ENCODE results near the gene TP53I13. TPM values are rescaled to one million over a fixed set of nuclear protein-coding genes. Genes with fewer than 3 reads are reported as not detected.

TP53I13 gene
- total and polyA plus RNA-seq, 2 of the 13 experiments (the other 11 are each of a cell fraction or from before 2014, with no cell fraction given): 16.9 to 25.7 TPM

DNA sequence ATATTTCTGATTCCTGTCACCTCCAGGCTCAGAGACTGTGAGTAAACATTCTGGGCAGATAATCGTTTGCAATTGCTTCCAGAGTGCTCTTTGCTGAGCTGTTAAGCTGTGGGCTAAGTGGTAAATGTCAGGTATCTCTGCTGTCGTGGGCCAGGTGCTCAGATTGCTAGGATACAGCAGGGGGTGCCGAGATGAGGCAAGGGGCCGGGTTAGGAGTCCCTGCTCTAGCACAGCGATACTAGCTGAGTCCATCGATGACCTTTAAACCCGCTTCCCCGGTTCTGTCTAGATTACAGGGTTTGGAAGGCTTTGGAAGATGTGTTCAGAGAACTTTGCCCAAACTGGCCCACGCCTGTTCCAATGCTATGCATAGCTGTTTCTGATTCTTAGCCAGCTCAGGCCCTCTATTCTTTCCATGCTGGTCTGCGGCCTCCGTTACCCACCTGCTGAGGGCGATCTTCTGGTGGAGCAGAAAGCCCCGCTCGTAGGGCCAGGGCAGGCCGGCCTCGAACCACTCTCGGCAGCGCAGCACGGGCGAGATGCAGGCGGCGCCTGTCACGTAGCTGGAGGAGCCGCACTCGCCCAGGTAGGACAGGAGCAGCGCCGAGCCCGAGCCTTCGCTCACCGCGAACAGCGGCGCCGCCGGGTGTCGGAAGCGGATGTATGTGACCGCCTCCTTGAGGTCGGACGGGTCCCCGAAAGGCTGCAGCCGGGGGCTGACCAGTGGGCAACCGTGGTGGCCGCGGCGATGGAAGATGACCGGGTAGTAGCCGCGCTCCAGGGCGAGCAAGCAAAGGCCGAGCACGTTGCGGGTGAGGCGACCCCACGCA lies 2.6 kb upstream of the TP53I13 start (continued):
- no peak for TF ChIP-seq ZBTB43 (CRISPR knock-in tag; conservative IDR thresholded peaks at IDR 0.05)
- peak; percentile 67; the same call in 1 of the 2 replicates for TF ChIP-seq HIVEP1 (CRISPR knock-in tag; IDR thresholded peaks at IDR 0.05)
- 0 out of 2 replicates have a peak, but pooled peaks have one; percentile 55 for TF ChIP-seq ZNF343 (CRISPR knock-in tag; IDR thresholded peaks at IDR 0.05)
- TF ChIP-seq, protein P1, sequence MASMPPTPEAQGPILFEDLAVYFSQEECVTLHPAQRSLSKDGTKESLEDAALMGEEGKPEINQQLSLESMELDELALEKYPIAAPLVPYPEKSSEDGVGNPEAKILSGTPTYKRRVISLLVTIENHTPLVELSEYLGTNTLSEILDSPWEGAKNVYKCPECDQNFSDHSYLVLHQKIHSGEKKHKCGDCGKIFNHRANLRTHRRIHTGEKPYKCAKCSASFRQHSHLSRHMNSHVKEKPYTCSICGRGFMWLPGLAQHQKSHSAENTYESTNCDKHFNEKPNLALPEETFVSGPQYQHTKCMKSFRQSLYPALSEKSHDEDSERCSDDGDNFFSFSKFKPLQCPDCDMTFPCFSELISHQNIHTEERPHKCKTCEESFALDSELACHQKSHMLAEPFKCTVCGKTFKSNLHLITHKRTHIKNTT (CRISPR knock-in tag; IDR thresholded peaks at IDR 0.05): no peak
- TF ChIP-seq MTA3 (CRISPR knock-in tag; IDR thresholded peaks at IDR 0.05): no peak
- no peak for TF ChIP-seq ZC3H4 (CRISPR knock-in tag; IDR thresholded peaks at IDR 0.05; ENCODE audit: borderline replicate concordance)
- TF ChIP-seq, protein P2, sequence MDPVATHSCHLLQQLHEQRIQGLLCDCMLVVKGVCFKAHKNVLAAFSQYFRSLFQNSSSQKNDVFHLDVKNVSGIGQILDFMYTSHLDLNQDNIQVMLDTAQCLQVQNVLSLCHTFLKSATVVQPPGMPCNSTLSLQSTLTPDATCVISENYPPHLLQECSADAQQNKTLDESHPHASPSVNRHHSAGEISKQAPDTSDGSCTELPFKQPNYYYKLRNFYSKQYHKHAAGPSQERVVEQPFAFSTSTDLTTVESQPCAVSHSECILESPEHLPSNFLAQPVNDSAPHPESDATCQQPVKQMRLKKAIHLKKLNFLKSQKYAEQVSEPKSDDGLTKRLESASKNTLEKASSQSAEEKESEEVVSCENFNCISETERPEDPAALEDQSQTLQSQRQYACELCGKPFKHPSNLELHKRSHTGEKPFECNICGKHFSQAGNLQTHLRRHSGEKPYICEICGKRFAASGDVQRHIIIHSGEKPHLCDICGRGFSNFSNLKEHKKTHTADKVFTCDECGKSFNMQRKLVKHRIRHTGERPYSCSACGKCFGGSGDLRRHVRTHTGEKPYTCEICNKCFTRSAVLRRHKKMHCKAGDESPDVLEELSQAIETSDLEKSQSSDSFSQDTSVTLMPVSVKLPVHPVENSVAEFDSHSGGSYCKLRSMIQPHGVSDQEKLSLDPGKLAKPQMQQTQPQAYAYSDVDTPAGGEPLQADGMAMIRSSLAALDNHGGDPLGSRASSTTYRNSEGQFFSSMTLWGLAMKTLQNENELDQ (CRISPR knock-in tag; IDR thresholded peaks at IDR 0.05; ENCODE audit: borderline replicate concordance): no peak
- peak; percentile 80 for TF ChIP-seq HNRNPLL (IDR thresholded peaks at IDR 0.05; ENCODE audit: low read depth, low read length, poor library complexity, severe bottlenecking)
- TF ChIP-seq, protein P3, sequence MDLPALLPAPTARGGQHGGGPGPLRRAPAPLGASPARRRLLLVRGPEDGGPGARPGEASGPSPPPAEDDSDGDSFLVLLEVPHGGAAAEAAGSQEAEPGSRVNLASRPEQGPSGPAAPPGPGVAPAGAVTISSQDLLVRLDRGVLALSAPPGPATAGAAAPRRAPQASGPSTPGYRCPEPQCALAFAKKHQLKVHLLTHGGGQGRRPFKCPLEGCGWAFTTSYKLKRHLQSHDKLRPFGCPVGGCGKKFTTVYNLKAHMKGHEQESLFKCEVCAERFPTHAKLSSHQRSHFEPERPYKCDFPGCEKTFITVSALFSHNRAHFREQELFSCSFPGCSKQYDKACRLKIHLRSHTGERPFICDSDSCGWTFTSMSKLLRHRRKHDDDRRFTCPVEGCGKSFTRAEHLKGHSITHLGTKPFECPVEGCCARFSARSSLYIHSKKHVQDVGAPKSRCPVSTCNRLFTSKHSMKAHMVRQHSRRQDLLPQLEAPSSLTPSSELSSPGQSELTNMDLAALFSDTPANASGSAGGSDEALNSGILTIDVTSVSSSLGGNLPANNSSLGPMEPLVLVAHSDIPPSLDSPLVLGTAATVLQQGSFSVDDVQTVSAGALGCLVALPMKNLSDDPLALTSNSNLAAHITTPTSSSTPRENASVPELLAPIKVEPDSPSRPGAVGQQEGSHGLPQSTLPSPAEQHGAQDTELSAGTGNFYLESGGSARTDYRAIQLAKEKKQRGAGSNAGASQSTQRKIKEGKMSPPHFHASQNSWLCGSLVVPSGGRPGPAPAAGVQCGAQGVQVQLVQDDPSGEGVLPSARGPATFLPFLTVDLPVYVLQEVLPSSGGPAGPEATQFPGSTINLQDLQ (CRISPR knock-in tag; IDR thresholded peaks at IDR 0.05): no peak
- 0 out of 2 replicates have a peak, but pooled peaks have one; percentile 31 for TF ChIP-seq HOXA3 (CRISPR knock-in tag; IDR thresholded peaks at IDR 0.05)
- no peak; the same call in 1 of the 2 replicates for TF ChIP-seq TFDP2 (CRISPR knock-in tag; IDR thresholded peaks at IDR 0.05)
- TF ChIP-seq SAP130 (CRISPR knock-in tag; IDR thresholded peaks at IDR 0.05; ENCODE audit: low read depth): no peak; the same call in 1 of the 2 replicates
- no peak for TF ChIP-seq MAZ (IDR thresholded peaks at IDR 0.05; ENCODE audit: borderline replicate concordance, low read depth, low read length)
- peak; percentile 54; the same call in 1 of the 2 replicates for TF ChIP-seq MAZ (CRISPR knock-in tag; IDR thresholded peaks at IDR 0.05; ENCODE audit: low read depth)
- no peak for TF ChIP-seq FOXA1 (IDR thresholded peaks at IDR 0.05)
- TF ChIP-seq FOXA1 (CRISPR knock-in tag; IDR thresholded peaks at IDR 0.05): 0 out of 2 replicates have a peak, but pooled peaks have one; percentile 9
- no peak for TF ChIP-seq HMGA1 (CRISPR knock-in tag; conservative IDR thresholded peaks at IDR 0.05)
- TF ChIP-seq, protein P4, sequence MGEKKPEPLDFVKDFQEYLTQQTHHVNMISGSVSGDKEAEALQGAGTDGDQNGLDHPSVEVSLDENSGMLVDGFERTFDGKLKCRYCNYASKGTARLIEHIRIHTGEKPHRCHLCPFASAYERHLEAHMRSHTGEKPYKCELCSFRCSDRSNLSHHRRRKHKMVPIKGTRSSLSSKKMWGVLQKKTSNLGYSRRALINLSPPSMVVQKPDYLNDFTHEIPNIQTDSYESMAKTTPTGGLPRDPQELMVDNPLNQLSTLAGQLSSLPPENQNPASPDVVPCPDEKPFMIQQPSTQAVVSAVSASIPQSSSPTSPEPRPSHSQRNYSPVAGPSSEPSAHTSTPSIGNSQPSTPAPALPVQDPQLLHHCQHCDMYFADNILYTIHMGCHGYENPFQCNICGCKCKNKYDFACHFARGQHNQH (CRISPR knock-in tag; IDR thresholded peaks at IDR 0.05): 0 out of 2 replicates have a peak, but pooled peaks have one; percentile 17
- no peak for TF ChIP-seq ZNF382 (CRISPR knock-in tag; IDR thresholded peaks at IDR 0.05; ENCODE audit: borderline replicate concordance)

Data from HepG2 (cell line).